GM12878 (cell line): ENCODE measurements around the gene SEMA6C.

Experiments used
- EP300 ChIP-seq, 2 experiments: fragments of 150-350 bp in 1 of 2; IDR thresholded peaks; 2 replicates each; pipeline ENCODE4 v1.6.1; 2011 to 2012; ENCODE audit warnings: low read depth in 2 of 2, low read length in 2 of 2, borderline replicate concordance in 1 of 2, improper control_type of control experiment in 1 of 2, inconsistent platforms in 1 of 2; ENCODE audit not compliant: control insufficient read depth in 1 of 2
- FOXK2 ChIP-seq: fragments of 450-650 bp; IDR thresholded peaks from 2 replicates; pipeline ENCODE4 v1.6.1; 2017; ENCODE audit warnings: mild to moderate bottlenecking, moderate library complexity
- POLR2A ChIP-seq: IDR thresholded peaks from 2 replicates; pipeline ENCODE4 v1.6.1; 2011; ENCODE audit warnings: low read depth, mild to moderate bottlenecking, low read length
- POLR2AphosphoS5 ChIP-seq: IDR thresholded peaks from 2 replicates; pipeline ENCODE4 v1.6.1; 2011; ENCODE audit warnings: mild to moderate bottlenecking, low read length, inconsistent platforms
- POU2F2 ChIP-seq: IDR thresholded peaks from 3 replicates; pipeline ENCODE4 v1.6.1; 2011; ENCODE audit warnings: low read depth, mild to moderate bottlenecking, low read length, borderline replicate concordance
- TCF3 ChIP-seq: IDR thresholded peaks from 2 replicates; pipeline ENCODE4 v1.6.1; 2012; ENCODE audit warnings: low read depth, mild to moderate bottlenecking, low read length, borderline replicate concordance; ENCODE audit not compliant: insufficient read depth
- ZNF384 ChIP-seq: IDR thresholded peaks from 2 replicates; pipeline ENCODE4 v1.6.1; 2012; ENCODE audit warnings: low read depth, mild to moderate bottlenecking, low read length, improper control_type of control experiment, borderline replicate concordance
- TF ChIP-seq, protein P1 (sequence below): fragments of 450-650 bp; IDR thresholded peaks from 2 replicates; pipeline ENCODE4 v1.6.1; 2017; ENCODE audit warnings: antibody characterized with exemption, mild to moderate bottlenecking, moderate library complexity
- TF ChIP-seq, protein P2 (sequence below), 3 experiments: IDR thresholded peaks in 2 of 3; conservative IDR thresholded peaks in 1 of 3; 2 replicates each; pipeline ENCODE4 v1.5.1; 2011; ENCODE audit warnings: low read depth in 3 of 3, low read length in 3 of 3, mild to moderate bottlenecking in 3 of 3, control low read depth in 2 of 3, moderate library complexity in 2 of 3, inconsistent platforms in 1 of 3, mixed read lengths in 1 of 3; ENCODE audit not compliant: control insufficient read depth in 2 of 3, insufficient read depth in 1 of 3; ENCODE audit errors: extremely low read depth in 1 of 3

DNA sequence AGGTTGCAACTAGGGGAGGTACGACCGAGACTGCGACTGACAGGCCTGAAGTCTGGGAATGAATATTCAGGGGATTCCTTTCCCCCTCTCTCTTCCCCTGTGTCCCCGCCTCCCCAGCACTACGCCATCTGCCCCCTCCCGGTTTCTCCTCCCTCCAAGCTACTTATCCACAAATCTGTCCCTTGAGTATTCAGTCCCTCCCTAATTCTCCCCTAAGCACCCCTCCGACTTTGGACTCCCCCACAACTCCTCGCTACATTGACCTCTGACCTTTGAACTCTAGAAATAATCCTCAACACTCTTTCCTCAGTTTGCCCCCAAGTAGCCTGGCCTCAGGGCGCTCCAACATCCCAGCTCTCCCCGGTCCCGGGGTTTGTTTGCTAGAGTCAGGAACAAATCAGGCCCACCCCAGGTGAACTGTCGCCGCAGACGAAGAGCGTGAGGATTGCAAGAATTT, 18.9 kb upstream of the SEMA6C start:
- TF ChIP-seq FOXK2 (no peak), ZNF384 (no peak), TCF3 (no peak), POU2F2 (no peak), POLR2A (no peak), EP300 (IDR thresholded peaks at IDR 0.05; ENCODE audit: borderline replicate concordance in 1 of 2, control insufficient read depth in 1 of 2, low read depth in 2 of 2, low read length in 2 of 2) (no peak), POLR2AphosphoS5 (no peak)
- TF ChIP-seq, protein P1, sequence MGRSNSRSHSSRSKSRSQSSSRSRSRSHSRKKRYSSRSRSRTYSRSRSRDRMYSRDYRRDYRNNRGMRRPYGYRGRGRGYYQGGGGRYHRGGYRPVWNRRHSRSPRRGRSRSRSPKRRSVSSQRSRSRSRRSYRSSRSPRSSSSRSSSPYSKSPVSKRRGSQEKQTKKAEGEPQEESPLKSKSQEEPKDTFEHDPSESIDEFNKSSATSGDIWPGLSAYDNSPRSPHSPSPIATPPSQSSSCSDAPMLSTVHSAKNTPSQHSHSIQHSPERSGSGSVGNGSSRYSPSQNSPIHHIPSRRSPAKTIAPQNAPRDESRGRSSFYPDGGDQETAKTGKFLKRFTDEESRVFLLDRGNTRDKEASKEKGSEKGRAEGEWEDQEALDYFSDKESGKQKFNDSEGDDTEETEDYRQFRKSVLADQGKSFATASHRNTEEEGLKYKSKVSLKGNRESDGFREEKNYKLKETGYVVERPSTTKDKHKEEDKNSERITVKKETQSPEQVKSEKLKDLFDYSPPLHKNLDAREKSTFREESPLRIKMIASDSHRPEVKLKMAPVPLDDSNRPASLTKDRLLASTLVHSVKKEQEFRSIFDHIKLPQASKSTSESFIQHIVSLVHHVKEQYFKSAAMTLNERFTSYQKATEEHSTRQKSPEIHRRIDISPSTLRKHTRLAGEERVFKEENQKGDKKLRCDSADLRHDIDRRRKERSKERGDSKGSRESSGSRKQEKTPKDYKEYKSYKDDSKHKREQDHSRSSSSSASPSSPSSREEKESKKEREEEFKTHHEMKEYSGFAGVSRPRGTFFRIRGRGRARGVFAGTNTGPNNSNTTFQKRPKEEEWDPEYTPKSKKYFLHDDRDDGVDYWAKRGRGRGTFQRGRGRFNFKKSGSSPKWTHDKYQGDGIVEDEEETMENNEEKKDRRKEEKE, result no peak
- TF ChIP-seq, protein P2, sequence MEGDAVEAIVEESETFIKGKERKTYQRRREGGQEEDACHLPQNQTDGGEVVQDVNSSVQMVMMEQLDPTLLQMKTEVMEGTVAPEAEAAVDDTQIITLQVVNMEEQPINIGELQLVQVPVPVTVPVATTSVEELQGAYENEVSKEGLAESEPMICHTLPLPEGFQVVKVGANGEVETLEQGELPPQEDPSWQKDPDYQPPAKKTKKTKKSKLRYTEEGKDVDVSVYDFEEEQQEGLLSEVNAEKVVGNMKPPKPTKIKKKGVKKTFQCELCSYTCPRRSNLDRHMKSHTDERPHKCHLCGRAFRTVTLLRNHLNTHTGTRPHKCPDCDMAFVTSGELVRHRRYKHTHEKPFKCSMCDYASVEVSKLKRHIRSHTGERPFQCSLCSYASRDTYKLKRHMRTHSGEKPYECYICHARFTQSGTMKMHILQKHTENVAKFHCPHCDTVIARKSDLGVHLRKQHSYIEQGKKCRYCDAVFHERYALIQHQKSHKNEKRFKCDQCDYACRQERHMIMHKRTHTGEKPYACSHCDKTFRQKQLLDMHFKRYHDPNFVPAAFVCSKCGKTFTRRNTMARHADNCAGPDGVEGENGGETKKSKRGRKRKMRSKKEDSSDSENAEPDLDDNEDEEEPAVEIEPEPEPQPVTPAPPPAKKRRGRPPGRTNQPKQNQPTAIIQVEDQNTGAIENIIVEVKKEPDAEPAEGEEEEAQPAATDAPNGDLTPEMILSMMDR (IDR thresholded peaks at IDR 0.05 in 2 of 3, conservative IDR thresholded peaks at IDR 0.05 in 1 of 3; ENCODE audit: control insufficient read depth in 2 of 3, extremely low read depth in 1 of 3, insufficient read depth in 1 of 3, low read depth in 3 of 3, low read length in 3 of 3), result no peak
